GM19324 (cell line): ENCODE measurements around the gene YBX2.

Experiments used
- ATAC-seq: cut with Tn5 transposase; IDR thresholded peaks from one replicate; pipeline ENCODE4 v1.9.1; 2021; ENCODE audit warnings: mild to moderate bottlenecking, moderate library complexity; ENCODE audit not compliant: unreplicated experiment, low FRiP score

The YBX2 gene

GRCh38 chr17:7280519-7281073 is 13.8 kb downstream of the YBX2 start:
- ATAC-seq: no peak

GRCh38 chr17:7279448-7279847 is 15.0 kb downstream of the YBX2 start:
- no peak for ATAC-seq

GRCh38 chr17:7266784-7267183 is 27.7 kb downstream of the YBX2 start:
- ATAC-seq: no peak

- ATAC-seq: no peak
These were observed 30.7 kb downstream of the YBX2 start for GRCh38 chr17:7263801-7264078.

- no peak for ATAC-seq
These were observed 31.3 kb downstream of the YBX2 start for GRCh38 chr17:7262935-7263800.

GRCh38 chr17:7262192-7262934 is 32.1 kb downstream of the YBX2 start, which contains the start of gene CLDN7:
TSS of gene CLDN7 (minus strand) at chr17:7262478. CDS start at chr17:7262043, 435 bp downstream.
- ATAC-seq: no peak

- no peak for ATAC-seq
These were observed 32.9 kb downstream of the YBX2 start for GRCh38 chr17:7261379-7262191.

GRCh38 chr17:7260651-7261378 is 33.6 kb downstream of the YBX2 start:
- ATAC-seq: no peak

- no peak for ATAC-seq
These were observed 34.3 kb downstream of the YBX2 start for GRCh38 chr17:7260151-7260550.

GRCh38 chr17:7259555-7259889 is 34.9 kb downstream of the YBX2 start:
- ATAC-seq: no peak

GRCh38 chr17:7258731-7259554 is 35.5 kb downstream of the YBX2 start:
- no peak for ATAC-seq

- no peak for ATAC-seq
These were observed 37.5 kb downstream of the YBX2 start for GRCh38 chr17:7256766-7257456.

- no peak for ATAC-seq
These were observed 39.9 kb downstream of the YBX2 start for GRCh38 chr17:7254511-7254910.

- no peak for ATAC-seq
These were observed 41.4 kb downstream of the YBX2 start for GRCh38 chr17:7253082-7253481.

- ATAC-seq: peak; percentile 60
These were observed 42.0 kb downstream of the YBX2 start, which contains the start of gene ELP5 for GRCh38 chr17:7252176-7253043. TSS of gene ELP5 (plus strand) at chr17:7252215. CDS start at chr17:7252551, 336 bp downstream.

- ATAC-seq: peak; percentile 84
These were observed 42.7 kb downstream of the YBX2 start, which contains the start of gene CTDNEP1 for GRCh38 chr17:7251661-7252175. TSS of gene CTDNEP1 (minus strand) at chr17:7251734. CDS start at chr17:7251296, 438 bp downstream.
